NCI-H748 treated with DMSO at 0.1 percent for 48 hours (cell line): Measurements from ENCODE around the gene PPP1R9A.
"Not testable (repeated sequence)": the region's sequence is repeated elsewhere in the genome, so short reads cannot be mapped to it uniquely, and the experiment has no call there.

Experiments used
- DNase-seq: peaks from one replicate; lab custom pipeline; 2025; lab: John Stamatoyannopoulos, UW

Gene PPP1R9A

DNA sequence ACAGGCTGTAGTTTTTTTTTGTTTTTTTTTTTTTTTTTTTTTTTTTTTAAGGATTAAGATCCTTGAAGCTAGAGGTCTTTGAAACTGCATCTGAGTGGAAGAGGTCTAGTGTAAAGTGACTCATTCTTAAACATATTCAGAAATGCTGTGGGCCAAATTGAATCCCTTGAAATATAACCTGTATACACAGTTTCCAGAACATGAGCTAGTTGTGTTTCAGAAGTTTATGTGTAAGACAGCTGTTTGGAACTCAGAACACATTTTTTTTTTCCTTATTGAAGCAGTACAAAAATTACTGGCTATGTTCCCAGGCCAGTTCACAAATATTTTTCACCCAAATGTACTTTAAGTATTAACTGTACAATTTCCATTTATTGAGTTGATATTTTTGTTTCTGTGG, 67.9 kb downstream of the PPP1R9A start:
- DNase-seq: no peak

- no peak for DNase-seq
Observed at GRCh38 chr7:94980418-94981142, 73.2 kb downstream of the PPP1R9A start.

DNA sequence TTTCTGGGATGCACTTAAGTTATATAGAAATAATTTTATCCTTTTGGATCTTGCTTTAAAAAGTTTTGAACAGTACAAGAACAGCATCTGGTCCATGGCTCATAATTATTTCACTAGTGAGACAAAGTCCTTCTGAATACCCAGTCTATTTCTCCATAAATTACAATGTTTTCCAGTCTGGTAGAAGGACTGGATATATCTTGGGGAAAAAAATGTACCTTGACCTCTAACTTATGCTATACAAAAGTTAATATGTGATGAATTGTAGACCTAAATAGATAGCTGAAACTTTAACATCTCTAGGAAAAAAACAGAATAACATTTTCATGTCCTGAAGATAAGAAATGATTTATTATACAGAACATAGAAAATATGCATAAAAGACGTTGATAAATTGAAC, 88.5 kb downstream of the PPP1R9A start:
- DNase-seq: no peak

DNA sequence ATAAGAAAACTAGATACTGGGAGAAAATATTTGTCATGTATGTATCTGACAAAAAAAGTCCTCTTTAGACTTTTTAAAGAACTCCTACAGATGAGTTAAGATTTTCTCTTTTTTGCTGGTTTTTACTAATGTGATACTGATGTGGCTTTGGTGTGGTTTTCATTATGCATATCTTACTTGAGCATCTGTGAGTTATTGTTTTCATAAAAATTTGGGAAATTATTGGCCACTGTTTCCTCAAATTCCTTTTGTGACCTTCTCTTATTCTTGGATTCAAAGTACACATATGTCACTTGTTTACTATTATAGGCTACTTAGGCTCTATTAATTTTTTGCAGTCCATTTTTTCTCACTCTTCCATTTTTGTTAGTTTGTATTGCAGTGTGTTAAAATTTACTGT, 89.0 kb downstream of the PPP1R9A start:
- no peak for DNase-seq

GRCh38 chr7:94997547-94997946, 90.2 kb downstream of the PPP1R9A start:
- no peak for DNase-seq

DNA sequence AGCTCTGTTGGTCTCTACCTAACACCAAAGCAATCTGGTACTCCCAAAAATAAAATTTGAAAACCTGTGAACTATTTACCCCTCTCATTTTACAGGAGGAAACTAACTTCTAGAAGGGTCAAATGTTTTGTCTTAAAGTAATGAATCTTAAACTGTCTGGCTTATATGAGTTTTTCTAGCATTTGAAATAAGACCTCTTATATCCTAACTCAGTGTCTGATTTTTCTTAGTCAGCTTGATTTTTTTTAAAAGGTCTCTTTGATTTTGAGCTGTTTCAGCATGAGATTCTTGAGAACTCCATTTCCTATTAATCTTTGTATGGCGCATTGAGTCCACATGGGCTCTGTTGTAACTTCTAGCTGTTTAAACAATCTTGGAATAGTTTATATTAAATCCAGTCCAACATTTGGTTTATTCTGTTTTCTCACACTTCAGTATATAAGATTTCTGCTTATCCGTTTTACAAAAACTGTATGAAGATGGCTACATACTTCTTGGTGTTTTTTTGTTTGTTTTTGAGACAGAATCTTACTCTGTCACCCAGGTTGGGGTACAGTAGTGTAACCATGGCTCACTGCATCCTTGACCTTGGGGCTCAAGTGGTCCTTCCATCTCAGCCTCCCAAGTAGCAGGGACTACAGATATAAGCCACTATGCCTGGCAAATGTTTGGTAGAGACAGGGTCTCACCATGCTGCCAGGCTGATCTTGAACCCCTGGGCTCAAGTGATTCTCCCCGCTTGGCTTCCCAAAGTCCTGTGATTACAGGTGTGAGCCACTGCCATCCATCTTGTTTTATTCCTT, 91.1 kb downstream of the PPP1R9A start:
- DNase-seq: no peak

DNA sequence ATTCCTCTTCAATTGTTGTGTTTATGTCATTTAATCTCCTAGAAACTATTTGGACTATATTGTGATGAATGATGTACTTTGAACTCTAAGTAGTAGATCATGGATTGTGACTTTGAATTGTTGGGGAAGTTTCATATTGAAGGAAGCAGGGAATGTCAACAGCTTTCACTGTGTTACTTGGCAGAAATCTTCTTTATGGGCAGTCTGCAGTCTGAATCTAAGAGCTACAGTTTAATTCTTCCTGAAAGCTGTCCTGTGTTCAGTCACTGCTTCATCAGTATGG, 91.6 kb downstream of the PPP1R9A start:
- DNase-seq: no peak

GRCh38 chr7:94999601-95000000, 92.2 kb downstream of the PPP1R9A start:
- not testable (repeated sequence) for DNase-seq

GRCh38 chr7:95001258-95001657, 93.9 kb downstream of the PPP1R9A start:
- DNase-seq: no peak

DNA sequence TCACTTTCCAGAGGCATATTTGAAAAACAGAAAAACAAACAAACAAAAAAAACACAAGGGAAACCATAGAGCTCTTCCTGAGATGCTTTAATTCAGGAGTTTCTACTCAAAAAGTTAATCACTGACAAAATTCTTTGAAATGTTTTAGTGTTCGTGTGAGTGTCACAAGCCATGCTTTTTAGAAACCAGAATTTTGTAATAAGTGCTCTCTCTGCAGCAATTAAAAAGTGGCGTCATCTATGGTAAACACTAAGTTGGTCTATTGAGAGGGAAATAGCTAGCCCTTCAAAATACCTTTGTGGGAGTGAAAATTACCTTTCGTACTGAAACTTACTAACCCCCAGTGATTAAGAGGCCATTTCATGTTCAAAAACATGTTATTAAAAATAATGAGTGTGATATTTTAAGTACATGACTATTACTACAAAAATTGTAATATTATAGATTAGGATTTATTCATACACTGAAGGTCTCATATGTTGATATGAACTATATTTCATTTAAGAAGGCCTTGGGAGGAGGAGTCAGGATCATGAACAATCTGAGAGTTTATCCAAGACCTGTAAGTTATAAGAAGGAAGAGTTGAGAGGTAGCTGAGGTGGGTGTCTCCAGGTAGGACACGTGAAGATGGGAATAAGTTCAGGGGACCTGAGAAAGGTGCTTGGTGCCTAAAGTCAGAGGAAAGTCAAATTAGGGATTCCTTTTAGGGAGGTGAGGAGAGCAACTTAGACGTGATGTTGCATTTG, 94.6 kb downstream of the PPP1R9A start:
- DNase-seq: no peak

DNA sequence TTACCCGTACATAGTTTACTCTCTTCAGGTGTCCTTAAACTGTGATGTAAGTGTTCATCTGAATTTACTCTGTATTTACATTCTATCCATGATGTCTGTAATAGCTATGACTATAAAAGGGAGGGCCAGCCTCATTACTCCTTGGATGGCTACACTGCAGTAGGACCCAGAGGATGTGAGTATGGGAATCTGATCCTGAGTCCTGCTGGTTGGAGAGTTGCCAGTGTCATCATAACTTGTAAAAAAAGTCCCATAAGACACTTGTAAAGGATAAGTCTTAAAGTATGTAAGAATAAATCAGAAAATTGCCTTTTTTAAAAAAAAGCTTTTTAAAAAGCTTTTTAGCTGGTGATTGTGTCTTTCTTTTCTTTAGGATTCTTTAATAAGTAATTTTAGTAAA, 95.4 kb downstream of the PPP1R9A start:
- DNase-seq: no peak

GRCh38 chr7:95004618-95005247, 97.3 kb downstream of the PPP1R9A start:
- DNase-seq: no peak

- no peak for DNase-seq
Observed at GRCh38 chr7:95006010-95006409, 98.6 kb downstream of the PPP1R9A start.

- not testable (repeated sequence) for DNase-seq
Observed at GRCh38 chr7:95008773-95009172, 101.4 kb downstream of the PPP1R9A start.

DNA sequence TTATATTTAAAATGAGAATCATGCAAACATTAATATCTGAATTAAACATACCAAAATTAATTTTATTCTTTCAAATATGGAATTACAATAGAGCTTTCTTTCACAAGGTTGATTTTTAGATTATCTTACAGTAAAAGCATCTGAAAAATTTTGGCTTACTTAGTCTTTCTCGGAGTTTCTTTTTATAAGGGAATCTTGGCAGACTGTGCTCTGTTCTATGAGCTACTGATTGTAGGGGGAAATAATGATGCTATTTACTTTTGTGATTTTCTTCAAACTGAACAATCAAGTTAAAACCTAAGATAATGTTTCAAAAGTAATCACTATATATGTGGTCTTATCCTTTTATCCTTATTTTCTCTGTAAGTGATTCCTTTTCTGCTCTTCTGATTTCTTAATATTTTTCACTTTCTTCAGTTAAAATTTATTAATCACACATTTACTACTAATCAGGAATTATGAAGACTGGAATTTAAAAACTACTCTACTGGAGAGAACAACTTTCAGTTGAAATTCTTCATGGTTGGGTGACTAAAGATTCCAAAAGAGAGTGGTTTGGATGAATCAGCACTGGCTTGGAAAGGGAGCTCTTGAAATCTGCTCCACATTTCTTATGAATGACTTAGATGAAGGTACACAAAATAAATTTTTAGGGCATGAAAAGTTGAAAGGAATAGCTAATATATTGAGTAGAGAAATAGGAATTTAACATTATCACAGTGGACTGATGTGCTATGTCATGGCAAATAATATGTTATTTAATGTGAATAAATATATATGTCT, 103.9 kb downstream of the PPP1R9A start:
- DNase-seq: no peak

DNA sequence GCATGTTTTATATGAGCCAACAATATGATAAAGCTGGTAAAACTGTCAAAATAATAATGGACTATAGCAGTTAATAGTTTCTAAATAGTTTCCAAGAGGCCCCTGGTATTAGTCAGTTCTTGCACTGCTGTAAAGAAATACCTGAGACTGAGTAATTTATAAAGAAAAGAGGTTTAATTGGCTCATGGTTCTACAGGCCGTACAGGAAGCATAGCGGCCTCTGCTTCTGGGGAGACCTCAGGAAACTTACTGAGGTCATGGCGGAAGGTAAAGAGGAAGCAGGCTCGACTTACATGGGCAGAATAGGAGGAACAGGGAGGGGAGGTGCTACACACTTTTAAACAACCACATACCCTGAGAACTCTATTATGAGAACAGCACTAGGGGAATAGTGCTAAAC, 104.6 kb downstream of the PPP1R9A start:
- DNase-seq: no peak

DNA sequence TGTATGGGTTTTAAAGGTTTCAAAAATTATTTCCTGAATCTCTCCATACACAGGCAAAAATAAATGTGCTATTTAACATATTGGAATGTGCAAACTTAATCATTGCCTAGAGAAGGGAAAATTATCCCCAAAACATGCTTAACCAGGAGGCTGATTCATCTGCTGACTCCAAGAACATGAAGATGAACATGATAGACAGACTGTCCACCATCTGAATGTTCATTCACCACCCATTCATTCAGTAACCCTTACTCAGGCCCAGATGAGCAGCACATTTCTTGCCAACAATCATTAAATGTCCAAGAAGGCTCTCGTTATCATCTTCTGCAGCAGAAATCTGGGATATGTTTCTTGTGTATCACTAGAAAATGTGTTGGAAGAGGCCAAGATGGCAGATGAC, 110.6 kb downstream of the PPP1R9A start:
- no peak for DNase-seq

GRCh38 chr7:95026018-95026417, 118.6 kb downstream of the PPP1R9A start:
- DNase-seq: no peak

DNA sequence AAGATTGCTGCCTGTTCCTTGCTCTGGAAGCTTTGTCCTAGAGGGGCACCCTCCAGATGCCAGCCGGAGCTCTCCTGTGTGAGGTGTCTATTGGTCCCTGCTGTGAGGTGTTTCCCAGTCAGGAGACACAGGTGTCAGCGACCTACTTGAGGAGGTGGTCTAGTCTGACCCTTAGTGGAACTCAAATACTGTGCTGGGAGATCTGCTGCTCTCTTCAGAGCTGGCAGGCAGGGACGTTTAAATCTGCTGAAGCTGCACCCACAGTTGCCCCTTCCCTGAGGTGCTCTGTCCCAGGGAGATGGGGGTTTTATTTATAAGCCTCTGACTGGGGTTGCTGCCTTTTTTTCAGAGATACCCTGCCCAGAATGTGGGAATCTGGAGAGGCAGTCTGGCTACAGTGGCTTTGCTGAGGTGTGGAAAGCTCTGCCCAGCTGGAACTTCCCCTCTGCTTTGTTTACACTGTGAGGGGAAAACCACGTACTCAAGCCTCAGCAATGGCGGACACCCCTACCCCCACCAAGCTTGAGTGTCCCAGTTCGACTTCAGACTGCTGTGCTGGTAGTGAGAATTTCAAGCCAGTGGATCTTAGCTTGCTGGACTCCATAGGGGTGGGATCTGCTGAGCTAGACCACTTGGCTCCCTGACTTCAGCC, 119.2 kb downstream of the PPP1R9A start:
- no peak for DNase-seq

- no peak for DNase-seq
Observed at GRCh38 chr7:95027234-95027872, 120.0 kb downstream of the PPP1R9A start.

- no peak for DNase-seq
Observed at GRCh38 chr7:95028683-95029082, 121.3 kb downstream of the PPP1R9A start.
